ENCODE data around the gene TCF12. TPM values are rescaled to one million over a fixed set of nuclear protein-coding genes. Genes with fewer than 3 reads are reported as not detected.

TCF12 gene
- polyA plus RNA-seq, 1 donor (not counting 4 experiments of a cell fraction or from before 2014, with no cell fraction given) = 48.3 TPM

- Histone ChIP-seq H3K79me2 (ENCODE audit: control insufficient read depth, insufficient read depth, low read length) (peaks cover 38% of the 10 kb centered on the region), H3K36me3 (ENCODE audit: control insufficient read depth in 2 of 2, extremely low read depth in 1 of 2, insufficient read depth in 2 of 2, low read length in 2 of 2) (no peaks in the 10 kb centered on the region), H3K27ac (ENCODE audit: control insufficient read depth, insufficient read depth, low read length) (no peak overlapping the region), H3K9me3 (ENCODE audit: control insufficient read depth, low read depth, low read length) (no peaks in the 10 kb centered on the region), H3K4me2 (ENCODE audit: control insufficient read depth, extremely low read depth, insufficient read depth, low read depth, low read length) (no peak overlapping the region), H3K27me3 (ENCODE audit: control insufficient read depth, extremely low read depth, insufficient read depth, low read length) (no peaks in the 10 kb centered on the region), H3K4me3 (ENCODE audit: control insufficient read depth in 2 of 3, extremely low read depth in 1 of 3, insufficient read depth in 2 of 3, low read depth in 1 of 3, low read length in 3 of 3) (no peak overlapping the region), H3K4me1 (ENCODE audit: control insufficient read depth, extremely low read depth, insufficient read depth, low read length) (no peaks in the 10 kb centered on the region), H3K9ac (ENCODE audit: control insufficient read depth, extremely low read depth, insufficient read depth, low read length) (no peak overlapping the region), H4K20me1 (ENCODE audit: control insufficient read depth, extremely low read depth, insufficient read depth, low read length) (no peaks in the 10 kb centered on the region), H3K9me1 (ENCODE audit: control insufficient read depth, extremely low read depth, insufficient read depth, low read length) (no peaks in the 10 kb centered on the region), H2AFZ (ENCODE audit: control insufficient read depth, low read length) (no peak overlapping the region)
- dilution Hi-C loops (cut with MboI; ENCODE audit: extremely low pct_ligation_motif_present, low sequenced_read_pairs) = no loop called here
- TF ChIP-seq CTCF (optimal IDR thresholded peaks at IDR 0.05 in 1 of 3, IDR thresholded peaks at IDR 0.05 in 1 of 3, conservative IDR thresholded peaks at IDR 0.05 in 1 of 3; ENCODE audit: extremely low read depth in 1 of 3, insufficient read depth in 2 of 3, low read length in 3 of 3) (no peak), EZH2 (IDR thresholded peaks at IDR 0.05; ENCODE audit: low read length) (no peak)
- FAIRE-seq (no peak), DNase-seq (ENCODE audit: low read depth, low spot score) (no peak)
Measured at GRCh38 chr15:57038496-57038895, 120.1 kb downstream of the TCF12 start.

GRCh38 chr15:57041416-57041815 lies 123.0 kb downstream of the TCF12 start:
- dilution Hi-C loops (cut with MboI; ENCODE audit: extremely low pct_ligation_motif_present, low sequenced_read_pairs) = no loop called here
- peaks cover 42% of the 10 kb centered on the region for H3K79me2 ChIP-seq (ENCODE audit: control insufficient read depth, insufficient read depth, low read length)

More at GRCh38 chr15:57041416-57041815, 123.0 kb downstream of the TCF12 start:
- Histone ChIP-seq H3K9me3 (ENCODE audit: control insufficient read depth, low read depth, low read length) (no peaks in the 10 kb centered on the region), H3K4me1 (ENCODE audit: control insufficient read depth, extremely low read depth, insufficient read depth, low read length) (no peaks in the 10 kb centered on the region), H3K4me3 (ENCODE audit: control insufficient read depth in 2 of 3, extremely low read depth in 1 of 3, insufficient read depth in 2 of 3, low read depth in 1 of 3, low read length in 3 of 3) (no peak overlapping the region), H3K4me2 (ENCODE audit: control insufficient read depth, extremely low read depth, insufficient read depth, low read depth, low read length) (no peak overlapping the region), H2AFZ (ENCODE audit: control insufficient read depth, low read length) (no peak overlapping the region), H3K36me3 (ENCODE audit: control insufficient read depth in 2 of 2, extremely low read depth in 1 of 2, insufficient read depth in 2 of 2, low read length in 2 of 2) (no peaks in the 10 kb centered on the region), H3K27me3 (ENCODE audit: control insufficient read depth, extremely low read depth, insufficient read depth, low read length) (no peaks in the 10 kb centered on the region), H3K27ac (ENCODE audit: control insufficient read depth, insufficient read depth, low read length) (no peak overlapping the region), H3K9ac (ENCODE audit: control insufficient read depth, extremely low read depth, insufficient read depth, low read length) (no peak overlapping the region), H3K9me1 (ENCODE audit: control insufficient read depth, extremely low read depth, insufficient read depth, low read length) (no peaks in the 10 kb centered on the region), H4K20me1 (ENCODE audit: control insufficient read depth, extremely low read depth, insufficient read depth, low read length) (no peaks in the 10 kb centered on the region)
- no peak for TF ChIP-seq EZH2 (IDR thresholded peaks at IDR 0.05; ENCODE audit: low read length)
- TF ChIP-seq CTCF (optimal IDR thresholded peaks at IDR 0.05 in 1 of 3, IDR thresholded peaks at IDR 0.05 in 1 of 3, conservative IDR thresholded peaks at IDR 0.05 in 1 of 3; ENCODE audit: extremely low read depth in 1 of 3, insufficient read depth in 2 of 3, low read length in 3 of 3) = no peak
- FAIRE-seq (no peak), DNase-seq (ENCODE audit: low read depth, low spot score) (no peak)

Data from keratinocyte (primary cell).